Pons (tissue), 1 donor: ENCODE measurements around the gene KIAA1671.

ENCODE experiments used
- DNase-seq: peaks from one replicate; pipeline ENCODE4 v3.0.0-alpha.2; 2016; ENCODE audit warnings: low spot score

KIAA1671 gene

GRCh38 chr22:25092119-25092518, 139.6 kb downstream of the KIAA1671 start:
- no peak for DNase-seq

- no peak for DNase-seq
Observed at GRCh38 chr22:25094579-25094978, 142.1 kb downstream of the KIAA1671 start.

GRCh38 chr22:25095869-25096268, 143.4 kb downstream of the KIAA1671 start:
- no peak for DNase-seq

DNA sequence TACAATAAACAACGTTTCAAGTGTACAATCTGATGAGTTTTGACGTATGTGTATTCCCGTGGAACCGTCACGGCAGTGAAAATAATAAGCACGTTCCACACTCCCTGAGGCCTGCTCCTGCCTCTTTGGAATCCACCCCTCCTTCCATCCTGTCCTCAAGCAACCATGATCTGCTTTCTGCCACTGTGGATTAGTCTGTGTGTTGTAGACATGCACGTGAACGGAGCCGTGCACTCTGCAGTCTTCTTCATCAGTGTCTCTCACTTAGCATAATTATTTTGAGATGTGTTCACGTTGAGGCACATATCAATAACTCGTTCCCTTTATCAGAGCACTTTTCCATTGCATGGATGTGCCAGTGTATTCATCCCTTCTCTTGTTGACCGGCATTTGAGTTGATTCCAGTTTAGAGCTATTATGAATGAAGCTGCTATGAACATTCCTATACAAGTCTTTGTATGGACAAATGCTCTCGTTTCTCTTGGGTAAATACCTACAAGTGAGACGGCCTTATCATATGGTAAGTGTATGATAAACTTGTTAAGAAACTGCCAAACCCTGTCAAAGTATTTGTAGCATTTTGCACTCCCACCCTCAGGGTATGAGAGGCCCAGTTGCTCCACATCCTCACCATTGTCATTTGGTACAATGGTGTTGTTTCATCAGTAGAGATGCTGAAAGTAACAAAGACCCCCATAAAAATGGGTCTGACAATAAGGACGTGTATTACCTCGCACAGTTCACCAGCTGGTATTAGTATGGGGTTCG, 144.3 kb downstream of the KIAA1671 start:
- no peak for DNase-seq

GRCh38 chr22:25098445-25099081, 146.0 kb downstream of the KIAA1671 start:
- no peak for DNase-seq

DNA sequence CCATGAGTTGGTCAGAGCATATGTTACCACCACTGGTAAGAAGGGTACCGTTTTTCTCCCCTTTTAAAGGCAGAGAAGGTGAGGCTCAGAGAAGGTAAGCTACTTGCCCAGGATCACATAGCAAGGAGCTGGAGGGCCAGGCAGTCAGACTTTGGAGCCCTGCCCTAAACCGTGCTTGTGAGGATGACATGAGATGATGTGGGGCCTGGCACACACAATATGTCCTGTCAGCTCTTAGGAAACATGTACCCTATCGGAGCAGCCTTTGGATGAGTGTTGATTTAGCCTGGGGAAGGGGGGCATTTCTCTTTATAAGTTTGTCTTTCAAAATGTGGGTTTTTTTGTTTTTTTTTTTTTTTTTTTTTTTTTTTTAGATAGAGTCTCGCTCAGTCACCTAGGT, 146.7 kb downstream of the KIAA1671 start:
- DNase-seq: no peak

GRCh38 chr22:25100402-25100801, 147.9 kb downstream of the KIAA1671 start:
- no peak for DNase-seq

GRCh38 chr22:25100948-25101347, 148.4 kb downstream of the KIAA1671 start:
- DNase-seq: no peak

- no peak for DNase-seq
Observed at GRCh38 chr22:25101501-25101900, 149.0 kb downstream of the KIAA1671 start.

GRCh38 chr22:25101986-25102385, 149.5 kb downstream of the KIAA1671 start:
- DNase-seq: no peak

DNA sequence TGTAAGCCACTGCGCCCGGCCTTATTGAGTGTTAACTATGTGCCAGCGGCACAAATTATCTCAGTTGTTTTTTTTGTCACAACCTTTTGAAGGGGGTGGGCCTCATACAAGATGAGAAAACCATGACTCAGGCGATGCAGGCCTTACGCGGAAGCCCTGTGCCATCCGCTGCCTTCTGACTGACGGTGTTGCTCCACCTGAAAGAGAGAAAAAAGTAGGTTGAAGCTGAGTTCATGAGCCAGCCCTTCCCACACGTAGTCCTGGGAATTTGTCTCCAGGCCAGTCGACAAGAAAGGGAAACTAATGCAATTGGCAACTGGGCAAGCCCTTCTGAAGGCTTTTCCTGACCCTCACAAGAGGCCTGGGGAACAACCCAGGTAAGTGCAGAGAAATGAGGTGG, 150.2 kb downstream of the KIAA1671 start:
- no peak for DNase-seq

GRCh38 chr22:25104367-25104766, 151.9 kb downstream of the KIAA1671 start:
- no peak for DNase-seq

GRCh38 chr22:25105817-25106650, 153.5 kb downstream of the KIAA1671 start:
- DNase-seq: no peak

DNA sequence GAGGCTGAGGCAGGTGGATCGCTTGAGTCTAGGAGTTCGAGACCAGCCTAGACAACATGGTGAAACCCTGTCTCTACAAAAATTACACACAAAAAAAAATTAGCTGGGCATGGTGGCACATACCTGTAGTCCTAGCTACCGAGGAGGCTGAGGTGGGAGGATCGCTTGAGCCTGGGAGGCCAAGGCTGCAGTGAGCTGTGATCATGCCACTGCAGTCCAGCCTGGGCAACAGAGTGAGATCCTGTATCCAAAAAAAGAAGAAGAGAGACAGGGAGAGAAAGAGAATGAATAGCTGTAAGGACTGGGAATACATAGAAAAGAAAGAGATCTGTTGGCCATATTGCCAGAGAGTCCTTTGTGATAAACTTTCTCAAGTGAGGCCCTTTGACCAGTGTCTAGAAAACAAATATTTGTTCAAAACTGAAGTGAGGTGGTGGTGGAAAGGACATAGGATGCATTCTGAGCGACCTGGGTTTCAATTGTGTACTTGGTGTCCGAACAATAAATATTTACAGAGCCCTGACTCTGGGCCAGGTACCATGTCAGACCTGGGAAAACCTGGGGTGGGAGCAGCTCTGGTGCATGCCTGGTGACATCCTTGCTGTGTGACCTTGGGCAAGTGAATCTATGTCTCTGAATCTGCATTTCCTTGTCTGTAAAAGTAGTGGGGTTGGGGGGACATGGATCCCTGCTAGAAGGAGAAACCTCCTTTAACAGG, 157.5 kb downstream of the KIAA1671 start:
- no peak for DNase-seq

DNA sequence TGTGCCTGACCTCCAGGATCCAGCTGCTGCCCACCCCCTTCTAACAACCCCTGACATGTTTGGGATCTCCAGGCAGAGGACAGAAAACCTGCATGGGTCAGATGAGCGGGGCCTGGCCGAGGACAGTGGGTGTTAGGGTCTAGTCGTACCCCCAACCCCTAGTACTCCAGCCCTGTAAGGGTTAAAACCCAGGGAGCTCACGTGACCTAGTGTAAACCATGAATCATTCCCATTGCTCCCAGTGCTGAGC, 158.0 kb downstream of the KIAA1671 start:
- no peak for DNase-seq

GRCh38 chr22:25110846-25111578, 158.5 kb downstream of the KIAA1671 start:
- DNase-seq: peak; percentile 63

GRCh38 chr22:25111579-25112517, 159.3 kb downstream of the KIAA1671 start:
- DNase-seq: peak; percentile 21

DNA sequence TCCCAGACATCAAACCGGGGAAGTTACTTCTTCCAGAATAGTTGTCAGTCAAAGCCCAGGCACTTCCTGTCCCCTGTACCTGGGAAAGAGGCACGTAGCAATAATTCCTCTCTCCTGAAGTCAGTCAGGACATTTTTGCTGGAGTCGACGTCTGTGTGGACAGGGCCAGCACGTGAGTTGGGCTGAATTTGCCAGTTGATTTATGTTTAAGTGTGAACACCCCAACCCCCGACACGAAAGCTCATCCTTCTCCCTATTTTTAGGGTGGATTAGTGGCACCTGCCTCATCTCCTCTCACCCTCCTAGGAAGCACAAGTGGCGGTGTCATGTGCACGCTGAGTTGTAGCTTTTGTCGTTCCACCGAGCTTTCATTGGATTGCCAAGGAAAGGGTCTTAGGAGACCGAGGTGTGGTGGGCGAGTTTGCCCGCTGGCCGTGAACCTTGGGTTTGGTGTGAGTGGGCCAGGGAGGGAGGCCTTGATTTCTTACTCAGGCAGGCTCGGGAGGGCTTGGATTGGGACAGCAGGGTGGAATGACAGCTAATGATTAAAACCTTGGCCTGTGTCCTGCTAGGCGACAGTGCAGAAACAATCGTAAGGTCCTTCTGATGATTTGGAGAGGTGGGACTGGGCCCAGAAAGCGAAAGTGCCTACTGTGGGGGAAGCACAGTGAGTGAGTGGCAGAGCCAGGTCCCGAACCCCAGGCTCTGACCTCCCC, 160.2 kb downstream of the KIAA1671 start:
- DNase-seq: no peak

- DNase-seq: no peak
Observed at GRCh38 chr22:25113316-25113721, 160.8 kb downstream of the KIAA1671 start.
